Measurements from ENCODE around the gene ATP12A. TPM values are rescaled to one million over a fixed set of nuclear protein-coding genes. Genes with fewer than 3 reads are reported as not detected.

ATP12A gene
- total and polyA plus RNA-seq, 2 of the 8 experiments (the other 6 are each of a cell fraction or from before 2014, with no cell fraction given), result 0.80 to 1.3 TPM

DNA sequence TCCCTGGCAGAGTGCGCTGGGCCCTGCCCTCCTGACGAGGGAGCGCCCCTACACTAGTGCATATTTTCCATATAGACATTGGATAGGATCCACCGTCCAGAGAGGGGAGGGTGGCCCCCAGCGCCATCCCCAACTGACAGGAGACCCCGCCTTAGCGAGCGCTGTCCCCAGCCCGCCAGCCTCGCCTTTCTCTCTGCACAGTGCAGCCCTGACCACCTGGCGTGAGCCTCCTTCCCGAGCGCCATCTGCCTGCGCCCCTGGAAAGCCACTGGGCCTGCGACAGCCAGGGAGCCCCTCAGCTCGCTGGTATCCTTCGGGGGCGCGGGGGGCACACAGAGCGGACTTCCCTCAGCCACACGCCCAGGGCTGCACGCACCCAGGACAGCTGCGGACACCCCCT, 42.1 kb upstream of the ATP12A start:
- Histone ChIP-seq H3K9me3 (ENCODE audit: insufficient read depth in 2 of 2, low read depth in 1 of 2, low read length in 1 of 2) (no peaks in the 10 kb centered on the region), H4K20me1 (replicated peaks in 1 of 2; ENCODE audit: control insufficient read depth in 1 of 2, insufficient read depth in 2 of 2, low read length in 2 of 2) (no peaks in the 10 kb centered on the region), H2BK15ac (ENCODE audit: low read length) (no peak overlapping the region), H3K27me3 (replicated peaks in 1 of 4; ENCODE audit: control insufficient read depth in 3 of 4, extremely low read depth in 1 of 4, insufficient read depth in 3 of 4, low read length in 3 of 4) (no peaks in the 10 kb centered on the region), H4K91ac (replicated peaks; ENCODE audit: insufficient read length, low read length) (no peak overlapping the region), H3K4ac (replicated peaks; ENCODE audit: insufficient read length, low read depth, low read length) (no peak overlapping the region), H3K4me2 (ENCODE audit: insufficient read depth in 1 of 2, low read depth in 2 of 2, low read length in 2 of 2) (no peak overlapping the region), H3K23me2 (ENCODE audit: low read depth, low read length) (no peaks in the 10 kb centered on the region), H3K4me1 (replicated peaks in 1 of 4; ENCODE audit: control insufficient read depth in 3 of 4, insufficient read depth in 4 of 4, low read length in 3 of 4) (no peaks in the 10 kb centered on the region; a peak in 1 of 7 replicates), H2BK20ac (ENCODE audit: low read length) (no peak overlapping the region), H3K79me2 (ENCODE audit: control insufficient read depth in 1 of 2, insufficient read depth in 2 of 2, low read length in 2 of 2) (no peaks in the 10 kb centered on the region), H3K36me3 (ENCODE audit: control insufficient read depth in 2 of 4, insufficient read depth in 4 of 4, low read length in 3 of 4) (no peaks in the 10 kb centered on the region), H3K4me3 (ENCODE audit: extremely low read depth in 1 of 4, insufficient read depth in 2 of 4, low read depth in 3 of 4, low read length in 4 of 4) (no peak overlapping the region), H3K56ac (replicated peaks; ENCODE audit: insufficient read length, low read depth, low read length) (no peak overlapping the region), H2BK120ac (replicated peaks; ENCODE audit: low read depth, low read length) (no peak overlapping the region), H2AFZ (ENCODE audit: low read length) (no peak overlapping the region), H3K27ac (ENCODE audit: low read depth, low read length) (no peak overlapping the region), H3K79me1 (ENCODE audit: low read depth, low read length) (no peaks in the 10 kb centered on the region), H3K9ac (replicated peaks in 1 of 4; ENCODE audit: extremely low read depth in 1 of 4, low read depth in 3 of 4, low read length in 3 of 4) (no peak overlapping the region), H4K5ac (ENCODE audit: insufficient read length, low read depth, low read length) (no peak overlapping the region), H4K8ac (ENCODE audit: extremely low read depth, insufficient read depth, low read length) (no peak overlapping the region), H3K18ac (ENCODE audit: extremely low read depth, low read length) (no peak overlapping the region), H2BK12ac (ENCODE audit: low read depth, low read length) (no peak overlapping the region), H2AK5ac (ENCODE audit: low read depth, low read length) (no peak overlapping the region), H3K23ac (ENCODE audit: insufficient read length) (no peak overlapping the region), H3K14ac (ENCODE audit: insufficient read length) (no peak overlapping the region), H2BK5ac (ENCODE audit: low read depth, low read length) (no peak overlapping the region)
- no peak for FAIRE-seq
- no peak for TF ChIP-seq RAD21 (IDR thresholded peaks at IDR 0.05 in 1 of 2, conservative IDR thresholded peaks at IDR 0.05 in 1 of 2; ENCODE audit: low read depth in 2 of 2, low read length in 2 of 2)
- no peak for TF ChIP-seq POLR2A (IDR thresholded peaks at IDR 0.05; ENCODE audit: control extremely low read depth in 1 of 2, low read depth in 2 of 2, low read length in 2 of 2)
- DNase-seq (ENCODE audit: low read depth in 1 of 2, low spot score in 2 of 2), result no peak
- ChIA-PET CTCF (ENCODE audit: partially characterized antibody) (interaction anchor here (1.1 to 3.1 kb wide), 9 partner anchors 9 to 244 kb away, joined by 3 to 17 read pairs (median 4); no protein-coding TSS in a partner anchor), POLR2A (ENCODE audit: partially characterized antibody) (no interaction called here)
- WGBS, 2 experiments (ENCODE audit: extremely low coverage in 1 of 2, insufficient coverage in 1 of 2, insufficient read length in 1 of 2, insufficient replicate concordance in 2 of 2, low coverage in 1 of 2, low lambda C conversion rate in 2 of 2, missing lambda C conversion rate in 1 of 2), result 94% methylated on average over 20 of the region's 23 CpGs; no CpG with 5 or more reads in 1 of the 2 experiments

All from H1 (cell line).